KMS-11 (cell line): ENCODE measurements around the gene SYK.

Source experiments
- H2AFZ ChIP-seq: fragments of 200-600 bp; sonication (generic); 2 replicates; pipeline ENCODE4 v1.6.1; 2016; ENCODE audit warnings: antibody characterized with exemption, mixed run types, low read depth
- H3K27ac ChIP-seq: fragments of 200-600 bp; sonication (generic); 2 replicates; pipeline ENCODE4 v1.6.1; 2016; ENCODE audit warnings: mild to moderate bottlenecking, mixed run types
- H3K27me3 ChIP-seq: fragments of 200-600 bp; sonication (generic); 2 replicates; pipeline ENCODE4 v1.6.1; 2017; ENCODE audit warnings: mild to moderate bottlenecking, low read depth, mixed run types, moderate library complexity; ENCODE audit not compliant: insufficient read depth
- H3K36me3 ChIP-seq: fragments of 200-600 bp; sonication (generic); 2 replicates; pipeline ENCODE4 v1.6.1; 2017; ENCODE audit warnings: mild to moderate bottlenecking, mixed run types; ENCODE audit not compliant: insufficient read depth
- H3K4me1 ChIP-seq: fragments of 200-600 bp; sonication (generic); 2 replicates; pipeline ENCODE4 v1.6.1; 2016; ENCODE audit warnings: mild to moderate bottlenecking, low read depth, mixed run types; ENCODE audit not compliant: poor library complexity, severe bottlenecking
- H3K4me2 ChIP-seq: fragments of 200-600 bp; sonication (generic); 2 replicates; pipeline ENCODE4 v1.7.0; 2016; ENCODE audit warnings: mild to moderate bottlenecking, mixed run types
- H3K4me3 ChIP-seq: fragments of 200-600 bp; sonication (generic); IDR thresholded peaks from 2 replicates; pipeline ENCODE4 v1.6.1; 2017; ENCODE audit warnings: low read depth, low read length, mixed read lengths; ENCODE audit not compliant: insufficient read depth
- H3K79me2 ChIP-seq: fragments of 200-600 bp; sonication (generic); 2 replicates; pipeline ENCODE4 v1.6.1; 2016; ENCODE audit warnings: low read depth, mixed run types; ENCODE audit not compliant: insufficient read depth
- H3K9ac ChIP-seq: fragments of 200-600 bp; sonication (generic); 2 replicates; pipeline ENCODE4 v1.6.1; 2016; ENCODE audit warnings: mild to moderate bottlenecking, mixed run types
- H4K20me1 ChIP-seq: fragments of 200-600 bp; sonication (generic); 2 replicates; pipeline ENCODE4 v1.6.1; 2016; ENCODE audit warnings: mild to moderate bottlenecking, mixed run types; ENCODE audit not compliant: insufficient read depth
- CTCF ChIP-seq: fragments of 200-600 bp; sonication (generic); conservative IDR thresholded peaks from 2 replicates; pipeline ENCODE4 v1.6.1; 2017; ENCODE audit warnings: low read depth, mild to moderate bottlenecking, antibody characterized with exemption, low read length, moderate library complexity, mixed read lengths

The SYK gene

GRCh38 chr9:90814355-90814754, 12.7 kb downstream of the SYK start:
- H4K20me1 ChIP-seq: no peaks in the 10 kb centered on the region
- H3K27ac ChIP-seq: no peak overlapping the region
- TF ChIP-seq CTCF: no peak
- no peaks in the 10 kb centered on the region for H3K4me1 ChIP-seq
- no peak overlapping the region for H3K4me3 ChIP-seq
- no peak overlapping the region for H3K4me2 ChIP-seq
- H3K9ac ChIP-seq: no peak overlapping the region
- H2AFZ ChIP-seq: no peak overlapping the region
- no peaks in the 10 kb centered on the region for H3K36me3 ChIP-seq
- no peaks in the 10 kb centered on the region for H3K27me3 ChIP-seq
- no peaks in the 10 kb centered on the region for H3K79me2 ChIP-seq

DNA sequence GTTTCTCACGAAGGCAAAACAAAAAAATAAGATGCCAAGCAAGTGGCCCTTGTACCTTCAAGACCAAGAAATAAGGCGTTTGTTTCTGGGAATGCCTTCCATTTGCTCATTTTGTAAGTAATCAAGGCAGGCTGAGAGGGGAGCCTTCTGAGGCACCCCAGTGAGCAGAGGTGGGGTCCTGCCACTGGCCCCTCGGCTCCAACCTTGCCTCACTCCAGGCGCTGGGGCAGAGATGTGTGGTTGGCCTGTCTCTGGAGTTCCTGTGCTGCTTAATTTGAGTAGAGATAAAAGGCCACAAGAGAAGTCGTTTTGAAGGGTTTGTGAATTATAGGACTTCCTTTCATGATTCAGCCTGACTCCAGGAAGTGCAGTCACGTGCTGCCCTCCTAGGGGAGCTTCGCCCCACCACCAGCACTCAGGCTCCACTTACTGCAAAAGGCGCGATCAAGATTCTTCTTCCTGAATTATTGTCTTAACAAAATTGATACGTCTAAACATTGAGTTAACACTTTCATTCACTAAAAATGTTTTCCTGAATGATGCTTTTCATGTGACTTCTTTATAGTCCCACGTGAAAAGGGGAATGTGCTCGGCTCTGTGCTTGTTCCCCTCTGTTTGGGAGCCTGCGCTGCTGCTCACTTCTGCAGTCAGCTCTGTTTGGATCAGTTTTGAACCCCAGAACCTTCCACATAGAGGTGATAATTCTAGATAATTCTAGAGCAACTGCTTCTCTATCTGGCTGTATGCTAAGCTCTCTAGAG, 13.7 kb downstream of the SYK start:
- H3K4me1 ChIP-seq: no peaks in the 10 kb centered on the region
- no peak overlapping the region for H2AFZ ChIP-seq
- no peaks in the 10 kb centered on the region for H4K20me1 ChIP-seq
- no peak overlapping the region for H3K27ac ChIP-seq
- no peaks in the 10 kb centered on the region for H3K36me3 ChIP-seq
- TF ChIP-seq CTCF: no peak
- no peaks in the 10 kb centered on the region for H3K79me2 ChIP-seq
- H3K4me3 ChIP-seq: no peak overlapping the region
- no peak overlapping the region for H3K4me2 ChIP-seq
- H3K9ac ChIP-seq: no peak overlapping the region
- no peaks in the 10 kb centered on the region for H3K27me3 ChIP-seq

DNA sequence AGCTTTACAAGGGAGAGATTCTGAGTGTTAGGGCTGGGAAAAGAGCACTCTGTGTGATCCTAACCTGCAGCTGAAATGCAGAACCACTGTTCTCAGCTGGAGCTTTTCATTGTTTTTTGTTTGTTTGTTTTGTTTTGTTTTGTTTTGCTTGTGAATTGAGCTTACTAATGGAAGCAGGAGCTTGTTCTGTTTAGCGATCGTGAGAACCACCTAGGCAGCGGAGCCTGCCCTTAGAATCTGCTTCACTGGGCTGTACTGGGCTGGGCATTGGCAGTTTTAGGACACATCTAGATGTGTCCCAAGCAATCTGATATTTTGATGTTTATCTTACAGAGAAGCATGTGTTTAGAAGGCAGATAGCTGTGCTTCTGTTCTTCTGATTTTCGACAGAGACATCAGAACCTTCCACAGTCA, 14.3 kb downstream of the SYK start:
- no peak overlapping the region for H3K27ac ChIP-seq
- no peaks in the 10 kb centered on the region for H3K36me3 ChIP-seq
- no peaks in the 10 kb centered on the region for H4K20me1 ChIP-seq
- no peak for TF ChIP-seq CTCF
- H3K9ac ChIP-seq: no peak overlapping the region
- no peaks in the 10 kb centered on the region for H3K79me2 ChIP-seq
- no peak overlapping the region for H3K4me2 ChIP-seq
- H3K4me3 ChIP-seq: no peak overlapping the region
- H3K27me3 ChIP-seq: no peaks in the 10 kb centered on the region
- no peaks in the 10 kb centered on the region for H3K4me1 ChIP-seq
- H2AFZ ChIP-seq: no peak overlapping the region

GRCh38 chr9:90816690-90817089, 15.1 kb downstream of the SYK start:
- H3K4me3 ChIP-seq: no peak overlapping the region
- H2AFZ ChIP-seq: no peak overlapping the region
- no peak overlapping the region for H3K4me2 ChIP-seq
- no peaks in the 10 kb centered on the region for H3K36me3 ChIP-seq
- H3K27me3 ChIP-seq: no peaks in the 10 kb centered on the region
- H3K27ac ChIP-seq: no peak overlapping the region
- no peaks in the 10 kb centered on the region for H4K20me1 ChIP-seq
- H3K9ac ChIP-seq: no peak overlapping the region
- no peak for TF ChIP-seq CTCF
- no peaks in the 10 kb centered on the region for H3K4me1 ChIP-seq
- H3K79me2 ChIP-seq: no peaks in the 10 kb centered on the region
